GM12892 (cell line): Measurements from ENCODE around the gene DPM3. TPM values are rescaled to one million over a fixed set of nuclear protein-coding genes. Genes with fewer than 3 reads are reported as not detected.
"Not testable (repeated sequence)": the region's sequence is repeated elsewhere in the genome, so short reads cannot be mapped to it uniquely, and the experiment has no call there.

Source experiments
- DNase-seq: peaks from one replicate; pipeline ENCODE4 v3.0.0; 2011; ENCODE audit not compliant: insufficient read length
- FAIRE-seq: peaks from 2 replicates; lab custom pipeline; 2011; peaks lifted over from hg19 to GRCh38; lab: Jason Lieb, UNC
- POLR2A ChIP-seq: IDR thresholded peaks from 2 replicates; pipeline ENCODE4 v1.6.1; 2011; ENCODE audit warnings: low read depth, low read length, control low read depth
- POLR2AphosphoS5 ChIP-seq: IDR thresholded peaks from 2 replicates; pipeline ENCODE4 v1.6.1; 2011; ENCODE audit warnings: low read depth, low read length, control low read depth
- TAF1 ChIP-seq: IDR thresholded peaks from 2 replicates; pipeline ENCODE4 v1.6.1; 2011; ENCODE audit warnings: low read depth, mild to moderate bottlenecking, control low read depth, low read length, borderline replicate concordance
- polyA plus RNA-seq: library from polyadenylated mRNA; unstranded; fragments of >200 nt; gene quantifications from one replicate; pipeline ENCODE4 v1.2.1, GENCODE V29; 2012; ENCODE audit warnings: missing spikeins, inconsistent platforms; ENCODE audit not compliant: missing spikeins

Gene DPM3
- polyA plus RNA-seq = 19.6 TPM

GRCh38 chr1:155139895-155140629 is at the start of gene DPM3:
TSS of gene DPM3 (minus strand) at chr1:155140531. CDS start at chr1:155140240, 291 bp downstream.
- DNase-seq (peak; percentile 90), FAIRE-seq (peak; percentile 93)
- TF ChIP-seq TAF1 (0 out of 2 replicates have a peak, but pooled peaks have one; percentile 13), POLR2A (peak; percentile 70), POLR2AphosphoS5 (peak; percentile 59; the same call in 1 of the 2 replicates)

- not testable (repeated sequence) for FAIRE-seq, DNase-seq
Observed at GRCh38 chr1:155189926-155190325, 49.6 kb upstream of the DPM3 start.

- no peak for TF ChIP-seq TAF1
- no peak for TF ChIP-seq POLR2A
- no peak for TF ChIP-seq POLR2AphosphoS5
- DNase-seq (no peak), FAIRE-seq (no peak)
Observed at GRCh38 chr1:155188268-155188667, 47.9 kb upstream of the DPM3 start.

DNA sequence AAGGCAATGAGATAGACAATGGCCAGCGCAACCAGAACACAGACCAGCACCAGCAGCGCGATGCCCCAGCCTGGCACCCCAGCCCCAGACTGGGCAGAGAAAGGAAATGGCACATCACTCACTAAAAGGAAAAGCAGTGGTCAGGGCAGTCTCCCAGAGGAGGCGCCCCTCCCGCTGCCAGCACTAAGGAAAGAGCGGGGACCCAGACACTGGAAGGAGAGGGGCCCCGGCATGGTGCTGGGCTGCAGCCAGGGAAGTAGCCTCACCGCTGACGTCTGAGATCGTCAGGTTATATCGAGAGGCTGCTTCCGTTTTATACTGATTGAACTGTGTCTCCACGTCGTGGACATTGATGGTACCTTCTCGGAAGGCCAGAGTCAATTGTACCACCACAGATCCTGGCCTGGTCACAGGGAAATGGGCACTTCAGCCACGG is 47.1 kb upstream of the DPM3 start:
- FAIRE-seq (no peak), DNase-seq (no peak)
- no peak for TF ChIP-seq POLR2A

- DNase-seq (no peak), FAIRE-seq (no peak)
- TF ChIP-seq TAF1 = no peak
- TF ChIP-seq POLR2A = no peak
- no peak for TF ChIP-seq POLR2AphosphoS5
Observed at GRCh38 chr1:155186794-155187455, 46.6 kb upstream of the DPM3 start.

DNA sequence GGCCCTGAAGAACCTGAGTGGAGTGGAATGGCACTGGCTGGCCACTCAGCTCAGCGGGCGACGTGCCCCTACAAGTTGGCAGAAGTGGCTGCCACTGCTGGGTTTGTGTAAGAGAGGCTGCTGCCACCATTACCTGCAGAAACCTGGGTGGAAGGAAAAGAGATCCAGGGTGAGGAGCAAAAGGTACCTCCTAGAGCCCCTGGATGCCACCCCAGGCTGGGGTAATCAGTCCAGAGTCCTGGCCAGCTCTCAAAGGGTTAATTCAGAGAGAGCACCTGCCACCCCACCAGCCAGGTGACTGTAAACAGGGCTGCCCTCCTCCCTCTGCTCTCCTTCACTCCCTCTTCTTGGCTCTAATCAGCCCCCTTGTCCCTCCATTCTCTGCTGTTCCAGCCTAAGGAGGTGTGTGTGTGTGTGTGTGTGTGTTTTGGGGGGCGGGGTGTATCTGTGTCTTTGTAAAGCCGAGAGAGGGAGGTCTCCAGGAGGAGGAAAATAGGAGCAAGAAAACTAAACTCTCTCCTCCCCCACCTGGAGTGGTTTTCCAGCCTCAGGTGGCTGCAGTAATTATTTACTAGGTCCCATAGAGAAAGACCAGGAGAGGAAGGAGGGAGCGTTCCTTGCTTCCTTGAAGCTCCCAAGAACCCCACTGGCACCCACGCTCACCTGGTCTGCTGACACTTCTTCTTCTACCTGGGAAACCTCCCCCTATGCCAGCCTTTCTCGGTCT is 45.9 kb upstream of the DPM3 start:
- DNase-seq (no peak), FAIRE-seq (peak; percentile 69)
- no peak for TF ChIP-seq POLR2A
- no peak for TF ChIP-seq POLR2AphosphoS5
- TF ChIP-seq TAF1 = no peak

DNA sequence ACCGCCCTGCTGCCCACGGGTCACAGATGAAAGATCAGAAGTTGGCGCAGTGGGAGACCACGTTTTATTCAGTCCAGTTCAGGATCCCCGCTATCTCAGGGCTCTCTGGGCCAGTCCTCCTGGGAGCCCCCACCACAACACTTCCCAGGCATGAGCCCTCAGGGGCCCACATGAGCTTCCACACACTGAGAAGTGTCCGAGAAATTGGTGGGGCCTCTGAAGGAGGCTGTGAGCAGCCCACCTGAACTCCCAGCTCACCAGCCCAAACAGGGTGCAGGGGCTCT is 45.4 kb upstream of the DPM3 start:
- FAIRE-seq (peak; percentile 57), DNase-seq (no peak)
- TF ChIP-seq POLR2AphosphoS5 = no peak

GRCh38 chr1:155184835-155185782 is 44.8 kb upstream of the DPM3 start:
- DNase-seq (peak; percentile 88), FAIRE-seq (peak; percentile 87)
- TF ChIP-seq POLR2AphosphoS5 (no peak), POLR2A (peak; percentile 43; the same call in 1 of the 2 replicates)

- DNase-seq (no peak), FAIRE-seq (no peak)
- TF ChIP-seq TAF1 (no peak), POLR2AphosphoS5 (no peak), POLR2A (no peak)
Observed at GRCh38 chr1:155184351-155184811, 44.0 kb upstream of the DPM3 start.

DNA sequence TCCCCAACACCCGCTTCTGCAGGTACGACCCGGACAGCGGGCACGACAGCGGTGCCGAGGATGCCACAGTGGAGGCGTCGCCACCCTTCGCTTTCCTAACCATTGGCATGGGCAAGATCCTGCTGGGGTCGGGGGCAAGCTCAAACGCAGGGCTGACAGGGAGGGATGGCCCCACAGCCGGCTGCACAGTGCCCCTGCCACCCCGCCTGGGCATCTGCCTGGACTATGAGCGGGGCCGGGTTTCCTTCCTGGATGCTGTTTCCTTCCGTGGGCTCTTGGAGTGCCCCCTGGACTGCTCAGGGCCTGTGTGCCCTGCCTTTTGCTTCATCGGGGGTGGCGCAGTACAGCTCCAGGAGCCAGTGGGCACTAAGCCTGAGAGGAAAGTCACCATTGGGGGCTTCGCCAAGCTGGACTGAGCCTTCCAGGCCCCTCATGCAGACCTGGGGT is 43.5 kb upstream of the DPM3 start:
- TF ChIP-seq POLR2AphosphoS5 = no peak
- no peak for TF ChIP-seq TAF1
- no peak for TF ChIP-seq POLR2A
- DNase-seq (peak; percentile 5), FAIRE-seq (no peak)

DNA sequence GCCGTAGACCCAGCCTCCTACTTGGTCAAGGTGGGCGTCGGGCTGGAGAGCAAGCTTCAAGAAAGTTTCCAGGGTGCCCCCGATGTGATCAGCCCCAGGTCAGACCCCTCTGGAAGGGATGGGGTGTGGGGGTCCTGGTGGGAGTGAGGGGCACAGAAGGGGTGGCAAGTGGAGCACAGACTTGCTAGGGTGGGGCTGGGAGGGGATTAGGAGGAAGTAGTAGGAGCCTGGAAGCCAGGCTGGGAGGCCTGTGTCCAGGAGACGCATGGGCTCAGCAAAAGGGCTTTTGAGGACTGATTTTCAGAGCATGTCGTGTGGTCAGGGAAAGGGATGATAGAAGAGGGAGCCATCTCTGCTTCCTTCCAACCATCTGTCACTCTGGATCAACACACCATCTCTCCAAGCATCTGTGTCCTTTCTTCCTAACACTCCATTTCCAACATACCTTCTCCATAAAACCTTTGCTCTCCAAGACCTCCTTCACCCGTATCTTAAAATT is 41.8 kb upstream of the DPM3 start:
- FAIRE-seq (no peak), DNase-seq (no peak)
- TF ChIP-seq TAF1 (no peak), POLR2AphosphoS5 (no peak), POLR2A (no peak)
